Left lung (tissue), 10 donors: ENCODE results near the gene COA5. TPM values are rescaled to one million over a fixed set of nuclear protein-coding genes. Genes with fewer than 3 reads are reported as not detected.

Experiments
- ATAC-seq: fragments of 200-7000 bp; cut with Tn5 transposase; one replicate; pipeline ENCODE4 v1.9.1; 2020; ENCODE audit warnings: moderate library complexity
- DNase-seq, 4 donors: peaks; one replicate each; pipeline ENCODE4 v3.0.0-alpha.2; 2013 to 2020
- H3K27ac ChIP-seq, 2 donors: fragments of 200-600 bp; sonication (generic) in 1 of 2; one replicate each; pipeline versions ENCODE4 v1.5.0 to v1.8.0; 2020 to 2021
- H3K27me3 ChIP-seq, 2 donors: fragments of 200-600 bp; sonication (generic) in 1 of 2; one replicate each; pipeline versions ENCODE4 v1.5.0 to v1.8.0; 2020 to 2021
- H3K36me3 ChIP-seq, 2 donors: fragments of 200-600 bp; sonication (generic) in 1 of 2; one replicate each; pipeline versions ENCODE4 v1.5.0 to v1.8.0; 2020 to 2021
- H3K4me1 ChIP-seq, 2 donors: fragments of 200-600 bp; one replicate each; pipeline ENCODE4 v1.8.0; 2021
- H3K4me3 ChIP-seq, 2 donors: fragments of 200-600 bp; sonication (generic) in 1 of 2; one replicate each; pipeline versions ENCODE4 v1.5.0 to v1.8.0; 2020 to 2021; ENCODE audit warnings: mild to moderate bottlenecking in 1 of 2
- H3K9me3 ChIP-seq, 2 donors: fragments of 200-600 bp; sonication (generic) in 1 of 2; one replicate each; pipeline versions ENCODE4 v1.5.0 to v1.8.0; 2020 to 2021
- intact Hi-C, 2 donors: fragments of 100-400 bp; cut with DNase I; formaldehyde crosslinking; loops; one replicate each; pipeline versions ENCODE4 v1.11.2 to v1.14.2; 2022
- polyA plus RNA-seq, 6 donors: library from polyadenylated mRNA; unstranded; fragments of 120-200 nt; gene quantifications; one replicate each; pipeline ENCODE4 v1.2.1, GENCODE V29; 2013; ENCODE audit not compliant: insufficient read length in 6 of 6
- total RNA-seq, 2 donors: library from RNA; stranded (reverse); fragmentation: NEBNext Ultra II Directional; extraction: Animal tissue kit (Norgen Biotek cat#: 25700); gene quantifications; one replicate each; pipeline ENCODE4 v1.2.1, GENCODE V29; 2021
- TF ChIP-seq, protein P1 (sequence below), 2 donors: fragments of 200-600 bp; sonication (generic) in 1 of 2; IDR thresholded peaks; one replicate each; pipeline versions ENCODE4 v1.5.0 to v1.8.0; 2021; ENCODE audit warnings: antibody characterized with exemption in 2 of 2
- donor health status: DM: no; HTN: yes; CAD: no.
- donor health status: DM: no; HTN: no; CAD: no.

The COA5 gene
- total and polyA plus RNA-seq, 8 donors: 24.3 to 80.0 (median 74.8) TPM

DNA sequence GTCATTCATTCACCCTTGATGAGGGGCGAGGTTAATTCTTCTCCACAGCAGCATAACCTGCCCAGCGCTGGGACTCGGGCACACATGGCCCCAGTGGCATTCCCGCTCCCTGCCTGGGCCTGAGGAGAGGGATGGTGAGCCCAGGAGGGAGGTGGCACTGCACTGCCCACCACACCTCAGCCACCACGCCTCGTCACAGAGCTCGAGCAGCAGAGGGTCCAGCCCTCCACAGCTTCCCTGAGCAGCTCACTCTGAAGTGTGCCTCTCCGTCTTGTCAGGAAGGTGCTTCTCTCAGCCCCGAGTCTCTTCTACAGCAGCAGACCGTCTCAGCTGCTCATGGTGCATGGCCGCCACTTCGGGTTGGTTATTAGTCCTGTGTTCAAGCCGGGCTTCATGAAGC, 34.9 kb downstream of the COA5 start:
- Histone ChIP-seq H3K4me1 (no peaks in the 10 kb centered on the region), H3K4me3 (no peak overlapping the region), H3K27ac (no peak overlapping the region), H3K36me3 (peaks cover 0 to 99% of the 10 kb centered on the region in 2 donors), H3K27me3 (no peaks in the 10 kb centered on the region), H3K9me3 (no peaks in the 10 kb centered on the region)
- DNase-seq (no peak), ATAC-seq (no peak)
- intact Hi-C loops: no loop called here
- TF ChIP-seq, protein P1, sequence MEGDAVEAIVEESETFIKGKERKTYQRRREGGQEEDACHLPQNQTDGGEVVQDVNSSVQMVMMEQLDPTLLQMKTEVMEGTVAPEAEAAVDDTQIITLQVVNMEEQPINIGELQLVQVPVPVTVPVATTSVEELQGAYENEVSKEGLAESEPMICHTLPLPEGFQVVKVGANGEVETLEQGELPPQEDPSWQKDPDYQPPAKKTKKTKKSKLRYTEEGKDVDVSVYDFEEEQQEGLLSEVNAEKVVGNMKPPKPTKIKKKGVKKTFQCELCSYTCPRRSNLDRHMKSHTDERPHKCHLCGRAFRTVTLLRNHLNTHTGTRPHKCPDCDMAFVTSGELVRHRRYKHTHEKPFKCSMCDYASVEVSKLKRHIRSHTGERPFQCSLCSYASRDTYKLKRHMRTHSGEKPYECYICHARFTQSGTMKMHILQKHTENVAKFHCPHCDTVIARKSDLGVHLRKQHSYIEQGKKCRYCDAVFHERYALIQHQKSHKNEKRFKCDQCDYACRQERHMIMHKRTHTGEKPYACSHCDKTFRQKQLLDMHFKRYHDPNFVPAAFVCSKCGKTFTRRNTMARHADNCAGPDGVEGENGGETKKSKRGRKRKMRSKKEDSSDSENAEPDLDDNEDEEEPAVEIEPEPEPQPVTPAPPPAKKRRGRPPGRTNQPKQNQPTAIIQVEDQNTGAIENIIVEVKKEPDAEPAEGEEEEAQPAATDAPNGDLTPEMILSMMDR (IDR thresholded peaks at IDR 0.05): no peak

DNA sequence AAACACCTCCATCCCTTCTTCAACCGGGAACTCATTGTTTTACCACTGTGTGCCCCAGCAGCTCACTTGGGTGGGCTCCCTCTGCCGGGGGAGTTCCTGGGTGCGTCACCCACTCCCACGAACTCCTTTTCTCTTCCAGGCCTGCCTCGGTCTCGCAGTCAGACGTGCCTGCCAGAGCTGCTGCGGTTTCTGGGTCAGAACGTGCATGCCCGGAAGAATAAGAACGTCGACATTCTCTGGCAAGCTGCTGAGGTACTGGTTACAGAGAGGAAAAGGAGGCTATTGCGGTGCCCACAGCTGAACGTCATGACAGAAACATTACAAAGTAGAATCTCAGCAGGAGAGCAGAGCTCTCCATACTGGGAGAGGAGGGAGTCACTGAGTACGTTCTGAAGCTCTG, 35.6 kb downstream of the COA5 start:
- peaks cover 0 to 99% of the 10 kb centered on the region in 2 donors for H3K36me3 ChIP-seq
- DNase-seq (no peak), ATAC-seq (no peak)

DNA sequence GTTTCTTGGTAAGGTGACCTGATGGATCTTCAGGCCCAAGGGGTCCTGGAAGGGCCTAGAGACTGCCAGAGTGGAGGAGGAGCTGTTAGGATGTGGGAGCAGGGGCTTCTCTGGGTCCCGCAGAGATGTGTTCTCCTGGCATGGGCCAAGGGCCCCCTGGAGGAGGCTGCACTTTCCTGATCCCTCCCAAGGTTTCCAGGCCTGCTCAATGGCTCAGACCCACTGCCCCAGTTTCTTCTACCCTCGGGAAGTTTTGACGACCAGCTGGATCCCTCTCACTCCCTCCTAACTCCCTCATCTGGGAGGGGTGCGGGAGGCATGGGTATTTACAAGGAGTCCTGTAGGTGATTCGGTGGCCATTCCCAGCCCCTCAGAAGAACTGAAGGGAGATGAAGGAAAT, 36.1 kb downstream of the COA5 start:
- no peak for ATAC-seq
- no peaks in the 10 kb centered on the region for H3K4me1 ChIP-seq
- H3K27me3 ChIP-seq: no peaks in the 10 kb centered on the region
- peaks cover 0 to 99% of the 10 kb centered on the region in 2 donors for H3K36me3 ChIP-seq
- no peaks in the 10 kb centered on the region for H3K9me3 ChIP-seq
- intact Hi-C loops: no loop called here
- no peak for DNase-seq
- no peak overlapping the region for H3K4me3 ChIP-seq
- no peak overlapping the region for H3K27ac ChIP-seq
- TF ChIP-seq, protein P1 (IDR thresholded peaks at IDR 0.05): no peak

More for the DNA sequence above, 35.6 kb downstream of the COA5 start:
- Histone ChIP-seq H3K27ac (no peak overlapping the region), H3K4me3 (no peak overlapping the region), H3K9me3 (no peaks in the 10 kb centered on the region), H3K27me3 (no peaks in the 10 kb centered on the region), H3K4me1 (no peaks in the 10 kb centered on the region)
- intact Hi-C loops: no loop called here
- TF ChIP-seq, protein P1 (IDR thresholded peaks at IDR 0.05): no peak

DNA sequence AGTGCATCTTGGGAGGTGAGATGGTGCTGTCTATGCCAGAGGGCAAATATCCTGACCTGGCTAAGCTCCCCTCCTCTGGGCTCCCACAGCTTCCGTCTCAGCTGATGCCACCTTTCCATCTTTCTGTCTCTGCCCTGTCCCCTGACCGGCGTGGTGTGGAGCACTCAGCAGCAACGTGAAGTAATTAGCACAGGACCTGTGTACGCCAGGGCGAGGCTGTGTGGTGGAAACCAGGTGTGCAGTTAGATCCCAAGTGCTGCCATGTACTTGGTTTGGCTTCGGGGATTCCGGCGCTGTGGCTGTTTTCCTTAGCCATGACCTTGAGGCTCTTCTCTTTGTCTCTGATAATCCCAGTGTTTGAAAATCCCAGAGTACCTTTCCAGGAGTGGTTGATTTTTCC, 36.5 kb downstream of the COA5 start:
- H3K9me3 ChIP-seq: no peaks in the 10 kb centered on the region
- peaks cover 0 to 99% of the 10 kb centered on the region in 2 donors for H3K36me3 ChIP-seq
- no peaks in the 10 kb centered on the region for H3K4me1 ChIP-seq
- DNase-seq: no peak
- H3K4me3 ChIP-seq: no peak overlapping the region
- no peak overlapping the region for H3K27ac ChIP-seq
- no peaks in the 10 kb centered on the region for H3K27me3 ChIP-seq
- TF ChIP-seq, protein P1 (IDR thresholded peaks at IDR 0.05): no peak
- no peak for ATAC-seq
- intact Hi-C loops: no loop called here

DNA sequence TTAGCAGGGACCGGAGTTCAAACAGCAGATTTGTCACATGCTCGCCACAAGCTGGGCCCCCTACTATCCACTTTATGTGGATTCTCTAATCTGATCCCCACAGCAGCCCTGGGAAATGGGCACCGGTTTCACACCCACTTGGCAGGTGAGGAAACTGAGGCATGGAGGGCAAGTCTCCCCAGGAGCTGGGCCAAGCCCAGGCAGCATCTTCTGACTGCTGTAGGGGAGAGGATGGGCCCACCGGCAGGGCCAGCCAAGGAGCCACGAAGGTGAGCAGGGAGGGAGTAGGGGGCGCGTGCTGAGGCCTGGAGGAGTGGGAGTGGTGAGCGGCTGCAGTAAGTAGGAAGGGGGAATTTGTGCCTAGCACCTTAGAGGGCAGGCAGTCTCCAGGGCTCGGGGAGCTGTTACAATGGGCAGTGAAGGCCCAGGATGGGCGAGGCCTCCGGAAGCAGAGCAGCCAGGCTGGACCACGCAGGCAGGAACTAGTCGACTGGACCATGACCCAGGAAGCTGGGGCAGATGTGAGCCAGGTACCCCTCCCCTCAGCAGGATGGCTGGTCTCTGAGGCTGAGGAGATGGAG, 37.1 kb downstream of the COA5 start:
- Histone ChIP-seq H3K36me3 (peaks cover 0 to 99% of the 10 kb centered on the region in 2 donors), H3K27ac (no peak overlapping the region), H3K9me3 (no peaks in the 10 kb centered on the region), H3K27me3 (no peaks in the 10 kb centered on the region), H3K4me1 (no peaks in the 10 kb centered on the region), H3K4me3 (no peak overlapping the region)
- DNase-seq (no peak), ATAC-seq (no peak)
- intact Hi-C loops: no loop called here
- TF ChIP-seq, protein P1 (IDR thresholded peaks at IDR 0.05): no peak
